ENCODE data around the gene NANOS2. TPM values are rescaled to one million over a fixed set of nuclear protein-coding genes. Genes with fewer than 3 reads are reported as not detected.

Gene NANOS2
- total and polyA plus RNA-seq, 9 of the 15 experiments (the other 6 are each of a cell fraction or from before 2014, with no cell fraction given): not detected

GRCh38 chr19:45863335-45863839 is 51.2 kb downstream of the NANOS2 start (continued):
- TF ChIP-seq ARID3B (CRISPR knock-in tag; IDR thresholded peaks at IDR 0.05; ENCODE audit: borderline replicate concordance): no peak
- TF ChIP-seq ETV1 (tag; conservative IDR thresholded peaks at IDR 0.05; ENCODE audit: low read depth): peak; percentile 71; the same call in 1 of the 2 replicates
- no peak for TF ChIP-seq PATZ1 (CRISPR knock-in tag; IDR thresholded peaks at IDR 0.05; ENCODE audit: borderline replicate concordance)
- TF ChIP-seq MAZ (CRISPR knock-in tag; conservative IDR thresholded peaks at IDR 0.05 in 1 of 2, IDR thresholded peaks at IDR 0.05 in 1 of 2): no peak; a peak in 1 of 4 replicates
- peak; percentile 29; the same call in 1 of the 2 replicates for TF ChIP-seq BACH1 (tag; IDR thresholded peaks at IDR 0.05)
- peak in 1 of 2 experiments; percentile 88; a peak in 1 of 4 replicates for TF ChIP-seq ZNF639 (CRISPR knock-in tag; conservative IDR thresholded peaks at IDR 0.05 in 1 of 2, IDR thresholded peaks at IDR 0.05 in 1 of 2)
- TF ChIP-seq THRAP3 (IDR thresholded peaks at IDR 0.05; ENCODE audit: borderline replicate concordance): no peak
- TF ChIP-seq NFE2L1 (tag; IDR thresholded peaks at IDR 0.05; ENCODE audit: borderline replicate concordance, low read depth): no peak
- TF ChIP-seq SNAPC5 (CRISPR knock-in tag; IDR thresholded peaks at IDR 0.05): no peak
- no peak for TF ChIP-seq ZNF140 (CRISPR knock-in tag; IDR thresholded peaks at IDR 0.05)
- no peak for TF ChIP-seq KDM2B (CRISPR knock-in tag; IDR thresholded peaks at IDR 0.05)
- TF ChIP-seq, protein P1, sequence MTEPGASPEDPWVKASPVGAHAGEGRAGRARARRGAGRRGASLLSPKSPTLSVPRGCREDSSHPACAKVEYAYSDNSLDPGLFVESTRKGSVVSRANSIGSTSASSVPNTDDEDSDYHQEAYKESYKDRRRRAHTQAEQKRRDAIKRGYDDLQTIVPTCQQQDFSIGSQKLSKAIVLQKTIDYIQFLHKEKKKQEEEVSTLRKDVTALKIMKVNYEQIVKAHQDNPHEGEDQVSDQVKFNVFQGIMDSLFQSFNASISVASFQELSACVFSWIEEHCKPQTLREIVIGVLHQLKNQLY (CRISPR knock-in tag; conservative IDR thresholded peaks at IDR 0.05): no peak
- 0 out of 2 replicates have a peak, but pooled peaks have one; percentile 69 for TF ChIP-seq ELF2 (CRISPR knock-in tag; IDR thresholded peaks at IDR 0.05)
- no peak for TF ChIP-seq ZFP1 (CRISPR knock-in tag; IDR thresholded peaks at IDR 0.05)
- TF ChIP-seq, protein P2, sequence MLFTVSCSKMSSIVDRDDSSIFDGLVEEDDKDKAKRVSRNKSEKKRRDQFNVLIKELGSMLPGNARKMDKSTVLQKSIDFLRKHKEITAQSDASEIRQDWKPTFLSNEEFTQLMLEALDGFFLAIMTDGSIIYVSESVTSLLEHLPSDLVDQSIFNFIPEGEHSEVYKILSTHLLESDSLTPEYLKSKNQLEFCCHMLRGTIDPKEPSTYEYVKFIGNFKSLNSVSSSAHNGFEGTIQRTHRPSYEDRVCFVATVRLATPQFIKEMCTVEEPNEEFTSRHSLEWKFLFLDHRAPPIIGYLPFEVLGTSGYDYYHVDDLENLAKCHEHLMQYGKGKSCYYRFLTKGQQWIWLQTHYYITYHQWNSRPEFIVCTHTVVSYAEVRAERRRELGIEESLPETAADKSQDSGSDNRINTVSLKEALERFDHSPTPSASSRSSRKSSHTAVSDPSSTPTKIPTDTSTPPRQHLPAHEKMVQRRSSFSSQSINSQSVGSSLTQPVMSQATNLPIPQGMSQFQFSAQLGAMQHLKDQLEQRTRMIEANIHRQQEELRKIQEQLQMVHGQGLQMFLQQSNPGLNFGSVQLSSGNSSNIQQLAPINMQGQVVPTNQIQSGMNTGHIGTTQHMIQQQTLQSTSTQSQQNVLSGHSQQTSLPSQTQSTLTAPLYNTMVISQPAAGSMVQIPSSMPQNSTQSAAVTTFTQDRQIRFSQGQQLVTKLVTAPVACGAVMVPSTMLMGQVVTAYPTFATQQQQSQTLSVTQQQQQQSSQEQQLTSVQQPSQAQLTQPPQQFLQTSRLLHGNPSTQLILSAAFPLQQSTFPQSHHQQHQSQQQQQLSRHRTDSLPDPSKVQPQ (CRISPR knock-in tag; IDR thresholded peaks at IDR 0.05; ENCODE audit: borderline replicate concordance): no peak

Data from K562 (cell line).